IPS DF 4.7 (cell line): Measurements from ENCODE around the gene TNRC18.
"Not testable (repeated sequence)": the region's sequence is repeated elsewhere in the genome, so short reads cannot be mapped to it uniquely, and the experiment has no call there.

Experiments used
- DNase-seq: peaks from one replicate; pipeline ENCODE4 v3.0.0-alpha.2; 2013; ENCODE audit warnings: low spot score; ENCODE audit errors: extremely low read depth

The TNRC18 gene

GRCh38 chr7:5295039-5296014 is 128.3 kb downstream of the TNRC18 start:
- no peak for DNase-seq

GRCh38 chr7:5294169-5294987 is 129.3 kb downstream of the TNRC18 start:
- no peak for DNase-seq

GRCh38 chr7:5291711-5292335 is 131.8 kb downstream of the TNRC18 start:
- DNase-seq, result not testable (repeated sequence)

GRCh38 chr7:5291301-5291700 is 132.3 kb downstream of the TNRC18 start:
- no peak for DNase-seq

- no peak for DNase-seq
These were observed 134.3 kb downstream of the TNRC18 start for GRCh38 chr7:5289355-5289754.

- DNase-seq, result not testable (repeated sequence)
These were observed 135.1 kb downstream of the TNRC18 start for GRCh38 chr7:5288560-5288959.

- DNase-seq, result no peak
These were observed 135.8 kb downstream of the TNRC18 start for GRCh38 chr7:5287802-5288201.

- not testable (repeated sequence) for DNase-seq
These were observed 136.3 kb downstream of the TNRC18 start for GRCh38 chr7:5287373-5287772.

- no peak for DNase-seq
These were observed 136.7 kb downstream of the TNRC18 start for GRCh38 chr7:5286933-5287332.

- no peak for DNase-seq
These were observed 139.0 kb downstream of the TNRC18 start for GRCh38 chr7:5284304-5285281.

- DNase-seq, result no peak
These were observed 140.0 kb downstream of the TNRC18 start for GRCh38 chr7:5283421-5284303.

- DNase-seq, result no peak
These were observed 140.9 kb downstream of the TNRC18 start, which contains the start of gene SLC29A4 for GRCh38 chr7:5282543-5283316. Gene SLC29A4, plus strand, starts transcription at chr7:5282943. Its CDS starts 4,874 bp downstream, at chr7:5287817.

- DNase-seq, result not testable (repeated sequence)
These were observed 141.8 kb downstream of the TNRC18 start for GRCh38 chr7:5281598-5282500.

- no peak for DNase-seq
These were observed 143.9 kb downstream of the TNRC18 start for GRCh38 chr7:5279734-5280133.

- no peak for DNase-seq
These were observed 144.9 kb downstream of the TNRC18 start for GRCh38 chr7:5278766-5279165.

- DNase-seq, result no peak
These were observed 147.0 kb downstream of the TNRC18 start for GRCh38 chr7:5276611-5277010.

- DNase-seq, result not testable (repeated sequence)
These were observed 147.5 kb downstream of the TNRC18 start for GRCh38 chr7:5276123-5276522.
